Hepatic stellate cell (primary cell): Measurements from ENCODE around the gene TBX15.
"Not testable (repeated sequence)": the region's sequence is repeated elsewhere in the genome, so short reads cannot be mapped to it uniquely, and the experiment has no call there.

Experiments used
- DNase-seq: peaks from one replicate; pipeline ENCODE4 v3.0.0; 2011; ENCODE audit warnings: low spot score

Gene TBX15

DNA sequence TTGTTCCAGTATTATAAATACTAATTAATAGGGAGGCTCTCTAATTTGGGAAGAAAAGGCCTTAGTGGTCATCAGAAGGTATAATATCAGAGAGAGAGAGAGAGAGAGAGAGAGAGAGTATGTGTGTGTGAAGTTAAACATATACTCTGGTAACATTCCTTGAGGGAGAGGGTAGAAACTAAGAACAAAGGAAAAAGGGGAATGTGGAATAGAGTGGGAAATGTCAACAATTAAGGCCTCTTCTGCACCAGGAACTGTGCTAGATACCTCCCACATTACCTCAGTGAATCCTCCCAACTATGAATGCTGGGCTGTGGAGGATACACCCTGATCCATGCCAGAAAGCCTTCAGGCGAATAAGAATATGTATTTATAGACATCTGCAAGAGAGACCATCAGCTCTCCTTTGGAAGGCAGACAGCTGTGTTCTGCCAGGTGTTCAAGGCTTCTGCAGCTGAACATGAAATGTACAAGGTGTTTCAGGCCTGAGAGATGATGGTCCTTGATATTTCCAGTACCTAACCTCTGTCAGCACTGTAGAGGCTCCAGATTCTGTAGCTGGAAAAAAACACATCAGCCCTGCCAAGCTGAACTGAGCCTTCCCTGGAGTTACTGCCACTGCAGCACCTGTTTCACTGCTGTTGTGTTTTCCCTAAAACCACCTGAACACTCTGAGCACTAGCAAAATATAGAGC is 29.1 kb downstream of the TBX15 start:
- DNase-seq = no peak

DNA sequence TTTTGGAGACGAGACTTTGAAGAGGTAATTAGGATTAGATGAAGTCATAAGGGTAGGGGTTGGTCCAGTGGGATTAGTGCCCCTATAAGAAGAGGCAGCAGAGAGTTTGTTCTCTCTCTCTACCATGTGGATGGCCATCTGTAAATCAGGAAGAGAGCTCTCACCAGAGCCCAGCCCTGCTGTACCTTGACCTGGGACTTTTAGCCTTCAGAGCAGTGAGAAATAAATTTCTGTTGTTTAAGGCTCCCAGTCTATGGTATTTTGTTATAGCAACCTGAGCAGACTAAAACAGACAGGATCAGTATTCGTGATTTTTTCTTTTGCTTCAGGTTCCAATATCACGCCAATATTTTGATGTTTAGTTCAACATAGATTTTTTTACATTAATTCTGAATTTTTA is 30.0 kb downstream of the TBX15 start:
- no peak for DNase-seq

DNA sequence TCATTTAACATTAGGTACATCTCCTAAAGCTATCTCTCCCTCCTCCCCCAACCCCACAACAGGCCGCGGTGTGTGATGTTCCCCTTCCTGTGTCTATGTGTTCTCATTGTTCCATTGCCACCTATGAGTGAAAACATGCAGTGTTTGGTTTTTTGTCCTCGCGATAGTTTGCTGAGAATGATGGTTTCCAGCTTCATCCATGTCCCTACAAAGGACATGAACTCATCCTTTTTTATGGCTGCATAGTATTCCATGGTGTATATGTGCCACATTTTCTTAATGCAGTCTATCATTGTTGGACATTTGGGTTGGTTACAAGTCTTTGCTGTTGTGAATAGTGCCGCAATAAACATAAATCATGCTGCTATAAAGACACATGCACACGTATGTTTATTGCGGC is 30.6 kb downstream of the TBX15 start:
- not testable (repeated sequence) for DNase-seq

- no peak for DNase-seq
Measured at GRCh38 chr1:118954301-118954905, 33.7 kb downstream of the TBX15 start.

DNA sequence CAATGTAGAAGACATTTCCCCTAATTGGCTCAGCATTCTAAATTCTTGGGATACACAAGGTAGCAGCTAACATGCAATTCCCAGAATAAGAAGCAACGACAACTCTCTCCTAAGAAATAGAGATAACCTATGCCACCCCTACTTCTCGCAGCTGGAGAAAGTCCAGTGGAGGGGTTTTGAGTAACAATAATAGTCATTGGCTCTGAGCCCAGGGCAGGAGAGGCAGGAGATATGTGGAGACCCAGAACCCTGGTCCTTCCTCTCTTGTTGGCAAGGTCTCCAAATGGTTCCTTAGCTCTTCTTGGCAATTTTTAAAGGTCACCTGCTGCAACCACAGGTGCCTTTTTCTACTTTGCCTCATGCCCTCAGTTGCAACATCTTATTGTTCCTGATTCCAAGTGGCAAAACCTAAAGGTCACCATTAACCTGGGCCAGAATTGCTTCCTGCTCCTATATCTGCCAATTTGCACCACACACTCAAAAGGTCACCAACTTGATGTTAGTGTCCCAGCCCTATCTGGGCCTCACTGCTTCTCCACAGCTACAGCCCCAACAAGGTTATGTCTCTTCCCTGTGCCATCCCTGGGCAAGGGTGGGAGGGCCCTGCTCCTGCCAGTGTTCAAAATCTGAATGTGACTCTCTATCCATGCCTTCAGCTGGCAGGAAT is 36.7 kb downstream of the TBX15 start:
- no peak for DNase-seq

- DNase-seq = no peak
Measured at GRCh38 chr1:118949315-118949714, 38.8 kb downstream of the TBX15 start.

DNA sequence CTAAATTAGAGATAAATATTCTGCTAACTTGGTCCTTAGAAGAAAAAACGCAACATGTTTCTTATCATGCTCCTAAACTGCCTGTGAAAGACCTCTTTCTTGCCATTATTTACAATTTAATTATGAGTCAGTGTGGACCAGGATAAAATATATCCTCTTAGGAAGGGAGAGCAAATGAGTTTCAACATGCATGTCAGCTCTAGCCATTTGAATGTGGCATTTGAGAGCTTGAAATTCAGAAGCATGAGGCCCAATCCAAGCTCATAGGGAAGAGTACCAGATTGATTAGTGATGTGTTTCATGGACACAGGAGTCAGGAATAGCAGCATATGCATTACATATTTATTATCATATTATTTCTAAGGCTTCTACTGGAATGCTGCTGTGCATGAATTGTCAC is 39.3 kb downstream of the TBX15 start:
- no peak for DNase-seq

DNA sequence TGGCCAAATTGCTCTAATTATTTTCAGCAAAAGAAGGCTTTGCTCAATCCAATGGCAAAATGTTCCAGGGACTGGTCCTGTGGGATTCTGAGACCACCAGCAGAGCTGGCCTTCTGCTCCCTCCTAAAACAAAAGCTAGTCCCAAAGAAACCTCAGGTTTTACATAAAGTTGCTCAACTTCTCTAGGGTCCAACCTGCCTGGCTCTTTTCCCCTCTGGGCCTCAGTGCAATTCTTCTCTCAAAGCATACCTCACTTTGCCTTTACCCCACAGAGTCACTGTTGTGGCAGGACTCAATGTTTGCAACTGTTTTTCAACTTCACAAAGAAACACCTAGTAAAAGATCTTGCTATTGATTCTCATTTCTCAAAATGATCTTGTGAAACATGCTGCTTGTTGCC is 39.8 kb downstream of the TBX15 start:
- DNase-seq = no peak

DNA sequence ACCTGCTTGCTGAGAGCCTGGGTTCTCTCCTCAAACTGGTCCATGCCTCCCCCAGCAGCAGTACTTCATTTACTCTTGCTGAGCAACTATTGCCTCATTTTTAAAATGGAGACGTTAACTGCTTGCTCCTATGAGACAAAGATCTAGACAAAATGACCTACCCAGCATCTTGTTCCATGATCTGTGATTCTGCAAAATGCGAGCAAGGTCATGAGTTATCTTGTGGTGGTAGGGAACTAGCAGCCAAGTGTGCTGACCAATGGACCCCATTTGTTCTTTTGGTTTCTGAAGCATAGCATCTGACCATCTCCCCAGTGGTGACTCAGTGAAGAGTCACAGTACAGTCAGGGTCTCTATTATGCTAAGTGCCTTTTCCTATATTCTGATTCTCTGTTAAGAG is 40.4 kb downstream of the TBX15 start:
- no peak for DNase-seq

DNA sequence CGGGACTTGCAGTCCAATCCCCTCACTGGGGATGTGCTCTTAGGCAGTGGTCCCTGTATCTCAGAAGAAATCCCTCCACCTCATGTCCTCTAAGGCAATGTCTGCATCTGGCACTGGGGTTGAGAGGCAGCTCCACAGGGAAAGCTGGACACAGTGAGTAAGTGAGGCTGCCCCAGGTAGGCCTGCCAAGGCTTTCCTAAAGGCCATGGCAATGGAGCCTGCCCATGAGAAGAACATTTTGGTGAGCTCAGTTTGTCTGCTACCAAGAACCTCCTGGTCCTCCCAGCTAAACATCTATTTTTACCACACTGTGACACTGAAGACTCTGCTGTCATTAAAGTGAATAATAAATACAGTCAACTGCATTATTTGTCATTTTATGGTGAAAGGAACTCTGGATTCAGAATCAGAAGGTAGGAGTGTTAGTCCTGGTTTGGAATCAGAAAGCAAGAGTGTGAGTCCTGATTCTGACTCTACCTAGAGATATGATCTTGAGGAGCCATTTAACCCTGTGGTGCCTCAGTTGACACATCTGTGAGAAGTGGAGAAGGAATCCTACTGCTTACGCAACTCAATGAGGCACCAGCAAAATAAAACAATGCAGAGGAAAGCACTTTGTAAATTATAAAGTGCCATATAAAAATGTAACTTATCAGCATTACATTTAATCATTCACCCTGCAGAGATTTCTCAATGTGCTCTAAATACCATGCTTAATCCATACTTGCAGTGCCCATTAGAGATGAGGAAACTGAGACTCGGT is 41.0 kb downstream of the TBX15 start:
- DNase-seq = no peak

GRCh38 chr1:118945489-118945888 is 42.7 kb downstream of the TBX15 start:
- DNase-seq = no peak

DNA sequence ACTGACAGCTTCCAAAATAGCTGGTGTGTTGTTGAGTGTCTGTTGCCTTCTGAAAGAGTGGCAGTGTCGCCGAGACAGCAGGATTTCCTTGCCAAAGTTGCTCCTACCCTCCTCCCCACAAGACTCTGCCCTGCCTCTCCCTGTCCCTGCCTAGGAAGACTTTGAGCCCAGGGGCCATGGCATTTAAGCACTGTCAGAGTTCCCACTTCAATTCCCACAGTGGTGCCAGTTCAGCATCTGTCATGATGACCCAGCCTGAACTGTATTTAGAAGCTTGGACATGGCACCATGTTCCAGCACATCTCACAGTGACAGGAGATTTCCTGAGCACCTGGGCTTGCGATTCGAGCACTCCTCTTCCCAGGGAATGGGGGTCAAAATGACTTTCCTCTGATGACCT is 43.6 kb downstream of the TBX15 start:
- no peak for DNase-seq

GRCh38 chr1:118944133-118944532 is 44.0 kb downstream of the TBX15 start:
- DNase-seq = no peak

DNA sequence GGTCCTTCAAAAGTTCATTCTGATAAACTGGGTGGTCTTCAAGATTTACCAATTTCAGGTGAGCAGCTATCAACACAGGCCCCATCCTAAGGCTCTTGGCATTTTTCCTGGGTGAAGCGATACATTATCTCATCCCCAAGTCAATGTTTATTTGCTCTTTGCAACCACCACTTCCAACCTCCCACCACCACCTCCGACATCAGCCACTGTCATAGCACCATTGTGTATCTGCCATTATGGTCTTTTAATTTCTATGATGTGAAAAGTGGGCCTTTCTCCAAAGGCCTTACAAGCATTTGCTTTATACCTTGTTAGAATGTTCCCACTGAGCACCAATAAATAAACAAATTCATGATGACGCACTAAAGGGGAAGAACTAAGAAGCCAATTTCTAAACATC is 47.2 kb downstream of the TBX15 start:
- DNase-seq = no peak

DNA sequence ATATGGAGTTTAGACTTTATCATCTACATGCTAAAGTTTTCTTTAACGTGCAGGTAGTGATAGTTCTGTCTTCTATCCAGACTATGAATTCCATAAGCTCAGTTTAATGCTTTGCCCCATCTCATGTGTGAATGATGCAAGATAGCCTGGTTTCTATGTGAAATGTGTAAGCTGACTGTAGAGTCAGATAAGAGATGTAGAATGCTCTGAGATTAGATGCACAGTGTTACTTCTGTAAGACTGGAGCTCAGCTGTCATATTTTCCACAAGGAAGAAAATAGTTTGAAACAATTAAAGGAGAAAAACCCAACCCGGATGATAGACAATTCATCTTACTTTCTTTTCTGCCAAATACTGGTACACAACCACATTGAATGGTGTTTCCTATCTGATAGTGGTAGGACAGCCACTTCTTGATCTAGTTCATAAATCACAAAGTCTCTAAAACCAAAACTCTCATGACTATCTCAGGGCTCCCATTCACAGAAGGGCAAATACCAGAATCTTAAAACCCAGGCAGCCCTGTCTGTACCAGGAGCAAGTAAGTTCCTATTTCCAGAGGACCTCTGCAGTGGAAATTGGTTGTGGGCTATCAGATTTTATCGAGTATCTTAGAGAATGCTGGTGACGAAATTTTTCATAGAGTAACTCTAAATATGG is 50.6 kb downstream of the TBX15 start:
- no peak for DNase-seq

DNA sequence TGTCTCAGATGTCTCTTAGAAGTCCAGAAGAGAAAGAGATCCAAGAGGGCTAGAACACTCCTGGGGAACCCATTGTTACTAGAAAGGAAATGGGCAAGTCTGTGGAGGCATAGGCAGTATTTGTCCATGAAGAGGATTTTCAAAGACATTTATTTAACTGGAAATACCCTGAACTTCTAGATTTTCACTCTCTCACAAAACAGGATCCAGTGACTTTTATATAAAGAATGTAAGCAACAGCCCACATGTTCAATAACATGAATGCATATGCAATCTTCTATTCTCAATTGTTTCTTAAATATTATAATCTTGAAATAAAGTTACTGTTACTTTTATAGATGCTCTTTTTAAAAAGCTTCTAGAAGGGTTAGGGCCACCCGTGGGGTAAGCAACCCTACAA is 53.4 kb downstream of the TBX15 start:
- DNase-seq = no peak

DNA sequence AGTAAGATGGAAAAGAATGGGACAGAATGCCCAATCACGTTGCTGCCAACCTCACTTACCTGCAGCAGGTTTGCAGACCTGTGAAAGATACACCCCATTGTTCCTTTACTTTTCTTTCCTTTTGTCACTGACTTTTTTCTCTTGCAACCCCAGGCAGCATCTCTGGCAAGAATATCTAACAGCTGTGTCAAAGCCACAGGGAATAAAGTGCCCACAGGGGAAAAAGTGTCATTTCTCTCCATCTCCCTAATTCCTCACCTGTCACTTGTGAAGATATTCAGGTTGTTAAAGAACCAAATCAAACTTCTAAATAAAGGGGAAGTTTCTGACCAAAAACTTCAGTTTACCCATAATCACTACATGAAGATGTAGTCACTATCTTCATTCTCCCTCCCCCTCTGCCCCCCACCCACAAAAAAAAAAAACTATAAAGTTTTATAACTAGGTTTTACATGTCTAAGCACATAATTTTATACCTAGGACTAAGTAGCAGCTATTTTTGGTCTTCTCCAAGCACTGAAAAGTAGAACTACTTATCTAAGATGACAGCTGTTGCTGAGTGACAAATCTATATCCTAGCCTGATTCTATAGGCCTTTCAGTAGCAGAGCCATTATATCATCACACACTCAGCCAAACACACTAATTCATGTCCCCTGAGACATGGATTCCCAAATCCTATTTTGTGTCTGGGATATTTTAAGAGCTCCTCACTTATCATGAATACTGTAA is 54.9 kb downstream of the TBX15 start:
- DNase-seq = no peak

DNA sequence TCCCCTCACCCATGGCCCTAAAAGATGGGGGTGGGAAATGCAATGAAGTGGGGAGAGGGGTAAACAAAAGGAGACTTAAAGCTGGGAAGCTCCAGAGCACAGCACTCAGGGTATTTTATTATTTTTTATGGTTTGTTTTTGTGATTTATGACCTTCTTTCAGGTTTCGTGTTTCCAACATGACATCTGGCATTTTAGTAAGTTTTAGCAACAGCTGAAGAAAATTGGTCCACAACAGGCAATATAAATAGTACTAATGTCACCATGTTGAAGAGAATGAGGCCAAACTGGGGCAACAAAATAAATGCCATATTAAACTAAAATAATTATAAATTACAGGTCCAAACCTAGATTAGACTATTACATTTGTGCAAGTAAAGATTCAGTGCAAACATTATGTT is 56.3 kb downstream of the TBX15 start:
- DNase-seq = no peak

GRCh38 chr1:118928739-118929554 is 59.2 kb downstream of the TBX15 start:
- DNase-seq = no peak

- no peak for DNase-seq
Measured at GRCh38 chr1:118927427-118928187, 60.5 kb downstream of the TBX15 start.
